GM10248 (cell line): Measurements from ENCODE around the gene CELA2B.

ENCODE experiments used
- CTCF ChIA-PET: fragments of 300-600 bp; sonication (Branson Sonifier 250); formaldehyde crosslinking; extraction: SDS; loops from one replicate; lab custom pipeline; 2021; ENCODE audit warnings: antibody characterized with exemption; lab: Yijun Ruan, JAX
- POLR2A ChIA-PET: fragments of 350-650 bp; sonication (Branson Sonifier 250); formaldehyde crosslinking; extraction: SDS; loops from one replicate; lab custom pipeline; 2020; ENCODE audit warnings: antibody characterized with exemption; lab: Yijun Ruan, JAX
- DNase-seq: peaks from one replicate; pipeline ENCODE4 v3.0.0; 2012; ENCODE audit errors: extremely low spot score
- TF ChIP-seq, protein P1 (sequence below): IDR thresholded peaks from 2 replicates; pipeline ENCODE4 v1.5.1; 2012; ENCODE audit warnings: mild to moderate bottlenecking, low read depth; ENCODE audit errors: extremely low read depth, missing control alignments, control extremely low read depth

The CELA2B gene

DNA sequence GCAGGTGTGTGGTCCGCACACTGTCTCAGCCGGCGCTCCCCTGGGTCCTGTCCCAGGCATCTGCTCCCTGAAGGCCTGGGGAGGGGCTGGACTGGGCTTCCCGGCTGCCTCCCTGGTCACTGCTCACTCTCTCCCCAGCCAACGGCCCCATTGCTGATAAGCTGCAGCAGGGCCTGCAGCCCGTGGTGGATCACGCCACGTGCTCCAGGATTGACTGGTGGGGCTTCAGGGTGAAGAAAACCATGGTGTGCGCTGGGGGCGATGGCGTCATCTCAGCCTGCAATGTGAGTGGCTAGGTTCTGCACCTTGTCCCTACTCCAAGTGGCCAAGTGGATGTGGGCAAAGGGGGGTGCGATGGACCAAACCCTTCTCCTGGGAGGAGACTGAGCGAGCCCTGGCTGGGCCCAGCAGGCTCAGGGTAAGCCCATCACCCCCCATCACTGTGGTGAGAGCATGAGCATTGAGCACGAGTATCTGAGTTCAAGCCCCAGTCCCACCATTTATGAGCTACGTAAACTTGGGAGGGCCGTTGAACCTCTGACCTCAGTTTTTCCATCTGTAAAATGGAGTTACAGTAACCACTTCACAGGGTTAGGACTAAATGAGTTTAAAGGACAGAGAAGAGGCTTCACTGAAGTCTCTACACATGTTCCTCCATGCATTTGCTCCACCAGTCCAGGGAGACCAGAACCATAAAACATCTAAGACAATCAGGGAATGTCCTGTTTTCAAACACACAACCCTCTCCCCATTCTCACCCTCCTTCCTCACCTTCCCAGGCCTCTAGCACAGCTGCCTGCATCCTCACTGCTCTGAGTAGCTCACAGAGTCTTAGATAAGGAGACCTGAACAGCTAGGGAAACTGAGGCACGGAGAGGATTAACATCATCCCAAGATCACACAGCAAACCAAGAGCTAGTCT, 31.2 kb upstream of the CELA2B start:
- no peak for DNase-seq
- TF ChIP-seq, protein P1, sequence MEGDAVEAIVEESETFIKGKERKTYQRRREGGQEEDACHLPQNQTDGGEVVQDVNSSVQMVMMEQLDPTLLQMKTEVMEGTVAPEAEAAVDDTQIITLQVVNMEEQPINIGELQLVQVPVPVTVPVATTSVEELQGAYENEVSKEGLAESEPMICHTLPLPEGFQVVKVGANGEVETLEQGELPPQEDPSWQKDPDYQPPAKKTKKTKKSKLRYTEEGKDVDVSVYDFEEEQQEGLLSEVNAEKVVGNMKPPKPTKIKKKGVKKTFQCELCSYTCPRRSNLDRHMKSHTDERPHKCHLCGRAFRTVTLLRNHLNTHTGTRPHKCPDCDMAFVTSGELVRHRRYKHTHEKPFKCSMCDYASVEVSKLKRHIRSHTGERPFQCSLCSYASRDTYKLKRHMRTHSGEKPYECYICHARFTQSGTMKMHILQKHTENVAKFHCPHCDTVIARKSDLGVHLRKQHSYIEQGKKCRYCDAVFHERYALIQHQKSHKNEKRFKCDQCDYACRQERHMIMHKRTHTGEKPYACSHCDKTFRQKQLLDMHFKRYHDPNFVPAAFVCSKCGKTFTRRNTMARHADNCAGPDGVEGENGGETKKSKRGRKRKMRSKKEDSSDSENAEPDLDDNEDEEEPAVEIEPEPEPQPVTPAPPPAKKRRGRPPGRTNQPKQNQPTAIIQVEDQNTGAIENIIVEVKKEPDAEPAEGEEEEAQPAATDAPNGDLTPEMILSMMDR, result no peak
- POLR2A ChIA-PET, result no interaction called here
- CTCF ChIA-PET, result interaction anchor here (3.5 kb wide), 1 partner anchor 14 kb away, joined by 15 read pairs; no protein-coding TSS in a partner anchor

DNA sequence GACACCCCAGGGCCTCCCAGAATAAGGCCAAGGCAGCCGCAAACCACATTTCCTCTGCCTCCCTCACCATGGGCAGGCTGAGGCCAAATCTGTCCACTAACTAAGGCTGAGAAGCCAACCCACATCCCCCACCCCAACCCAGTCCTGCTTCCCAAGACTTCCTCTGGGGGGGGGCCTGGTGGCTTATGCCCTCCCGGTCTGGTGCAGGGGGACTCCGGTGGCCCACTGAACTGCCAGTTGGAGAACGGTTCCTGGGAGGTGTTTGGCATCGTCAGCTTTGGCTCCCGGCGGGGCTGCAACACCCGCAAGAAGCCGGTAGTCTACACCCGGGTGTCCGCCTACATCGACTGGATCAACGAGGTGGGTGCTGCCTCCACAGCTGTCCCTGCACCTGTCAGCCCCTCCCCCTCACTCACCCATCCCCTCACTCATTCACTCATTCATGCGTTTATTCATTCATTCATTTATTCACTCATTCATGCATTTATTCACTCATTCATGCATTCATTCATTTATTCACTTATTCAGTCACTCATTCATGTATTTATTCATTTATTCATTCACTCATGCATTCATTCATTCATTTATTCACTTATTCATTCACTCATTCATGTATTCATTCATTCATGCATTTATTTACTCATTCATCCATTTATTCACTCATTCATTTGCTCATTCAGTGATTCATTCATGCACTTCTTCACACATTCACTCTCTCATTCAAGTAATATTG, 30.3 kb upstream of the CELA2B start:
- ChIA-PET CTCF (interaction anchor here (3.5 kb wide), 1 partner anchor 14 kb away, joined by 15 read pairs; no protein-coding TSS in a partner anchor), POLR2A (no interaction called here)
- TF ChIP-seq, protein P1, result no peak
- DNase-seq, result no peak

DNA sequence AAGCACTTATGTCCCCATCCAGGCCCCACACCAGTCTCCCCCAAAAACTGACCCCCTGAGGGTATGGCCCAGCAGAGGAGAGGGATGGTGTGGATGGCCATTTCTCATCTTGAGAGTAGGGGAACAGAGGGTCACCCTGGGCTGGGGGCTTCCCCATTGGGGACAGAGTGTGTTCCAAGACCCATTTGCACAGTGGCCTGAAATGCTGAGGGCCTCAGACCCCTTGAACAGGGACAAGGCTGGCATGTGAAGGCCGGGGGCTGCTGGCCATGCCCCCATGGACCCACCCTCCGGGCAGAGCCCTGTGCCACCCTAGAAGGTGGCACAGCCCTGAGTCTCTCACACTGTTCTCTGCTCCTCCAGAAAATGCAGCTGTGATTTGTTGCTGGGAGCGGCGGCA, 29.7 kb upstream of the CELA2B start:
- CTCF ChIA-PET, result no interaction called here
- POLR2A ChIA-PET, result no interaction called here
- no peak for DNase-seq
- TF ChIP-seq, protein P1, result no peak

DNA sequence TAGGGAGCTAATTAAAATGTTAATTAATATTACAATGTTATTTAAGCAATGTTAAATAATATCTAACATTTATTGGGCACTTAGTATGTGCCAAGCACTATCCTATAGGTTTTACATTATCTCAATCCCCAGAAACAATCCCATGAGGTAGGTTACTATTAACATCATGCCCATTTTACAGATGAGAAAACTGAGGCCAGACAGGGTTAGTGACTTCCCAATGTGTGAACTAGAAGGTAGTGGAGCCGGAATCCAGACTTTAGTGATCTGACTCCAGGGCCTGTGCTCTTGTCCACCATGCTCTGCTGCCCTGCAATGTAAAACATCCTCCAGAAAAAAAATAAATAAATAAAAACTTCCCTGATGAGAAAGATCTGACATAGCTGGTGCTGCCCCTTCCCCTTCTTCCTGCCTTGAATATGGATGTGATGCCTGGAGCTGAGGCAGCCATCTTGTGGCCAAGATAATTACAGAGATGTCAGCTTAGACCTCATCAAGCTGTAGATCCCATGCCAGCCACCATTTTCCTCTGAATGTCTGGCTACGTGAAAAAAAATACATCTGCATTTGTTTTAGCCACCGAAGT, 26.9 kb upstream of the CELA2B start:
- CTCF ChIA-PET, result interaction anchor here (0.9 to 3.7 kb wide), 2 partner anchors 17 to 126 kb away, joined by 4 to 16 read pairs; no protein-coding TSS in a partner anchor
- TF ChIP-seq, protein P1, result no peak

DNA sequence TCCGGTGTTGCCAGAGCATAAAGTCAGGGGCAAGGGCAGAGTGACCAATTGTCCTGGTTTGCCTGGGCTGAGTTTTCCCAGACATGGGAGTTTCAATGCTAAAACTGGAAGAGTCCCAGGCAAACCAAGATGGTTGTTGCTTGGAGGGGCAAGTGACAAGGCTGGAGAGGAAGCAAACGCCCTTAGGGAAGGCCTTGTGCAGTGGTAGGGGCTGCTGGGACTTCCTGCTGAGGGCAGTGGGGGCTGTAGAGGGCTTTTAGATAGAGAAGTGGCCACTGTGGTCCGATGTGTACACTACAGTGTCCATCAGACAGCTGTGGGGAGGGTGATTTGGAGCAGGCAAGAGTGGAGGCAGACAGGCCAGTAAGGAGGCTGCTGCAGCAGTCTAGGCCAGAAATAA, 26.3 kb upstream of the CELA2B start:
- POLR2A ChIA-PET, result no interaction called here

More for the DNA sequence above, 26.9 kb upstream of the CELA2B start:
- POLR2A ChIA-PET, result no interaction called here
- DNase-seq, result no peak

More for the DNA sequence above, 26.3 kb upstream of the CELA2B start:
- no peak for DNase-seq
- TF ChIP-seq, protein P1, result no peak
- CTCF ChIA-PET, result interaction anchor here (3.7 kb wide), 1 partner anchor 18 kb away, joined by 16 read pairs; no protein-coding TSS in a partner anchor
